Liver (tissue), 9 donors: ENCODE results near the gene MECP2. TPM values are rescaled to one million over a fixed set of nuclear protein-coding genes. Genes with fewer than 3 reads are reported as not detected.

Experiments used
- DNase-seq: peaks from one replicate; pipeline ENCODE4 v3.0.0-alpha.2; 2017; ENCODE audit warnings: low spot score
- H3K27ac ChIP-seq, 2 donors: one replicate each; pipeline ENCODE4 v1.7.0; 2013; ENCODE audit warnings: inconsistent platforms in 2 of 2, low read length in 2 of 2, control low read depth in 1 of 2, low read depth in 1 of 2, mild to moderate bottlenecking in 1 of 2
- H3K27me3 ChIP-seq, 4 donors: one replicate each; pipeline versions ENCODE4 v1.6.1 to v1.7.0; 2013; ENCODE audit warnings: low read length in 3 of 4, inconsistent platforms in 1 of 4, mild to moderate bottlenecking in 1 of 4, moderate library complexity in 1 of 4; ENCODE audit not compliant: control insufficient read depth in 4 of 4, insufficient read depth in 4 of 4
- H3K36me3 ChIP-seq, 4 donors: one replicate each; pipeline versions ENCODE4 v1.6.1 to v1.7.0; 2013; ENCODE audit warnings: low read length in 3 of 4, mild to moderate bottlenecking in 3 of 4, low read depth in 1 of 4, moderate library complexity in 1 of 4; ENCODE audit not compliant: control insufficient read depth in 4 of 4, insufficient read depth in 3 of 4
- H3K4me1 ChIP-seq, 4 donors: one replicate each; pipeline versions ENCODE4 v1.6.1 to v1.7.0; 2013; ENCODE audit warnings: low read length in 3 of 4, mild to moderate bottlenecking in 3 of 4, moderate library complexity in 1 of 4; ENCODE audit not compliant: control insufficient read depth in 4 of 4, insufficient read depth in 4 of 4
- H3K4me3 ChIP-seq, 3 donors: one replicate each; pipeline versions ENCODE4 v1.6.1 to v1.7.0; 2013; ENCODE audit warnings: low read length in 3 of 3, control low read depth in 1 of 3, low read depth in 1 of 3, mild to moderate bottlenecking in 1 of 3
- H3K9ac ChIP-seq, 2 donors: one replicate each; pipeline ENCODE4 v1.7.0; 2013; ENCODE audit warnings: low read length in 2 of 2, mild to moderate bottlenecking in 2 of 2, moderate library complexity in 2 of 2, control low read depth in 1 of 2, low read depth in 1 of 2
- H3K9me3 ChIP-seq, 4 donors: one replicate each; pipeline versions ENCODE4 v1.6.1 to v1.7.0; 2013; ENCODE audit warnings: low read length in 3 of 4; ENCODE audit not compliant: control insufficient read depth in 4 of 4
- ATF3 ChIP-seq: IDR thresholded peaks from 2 replicates; pipeline ENCODE4 v1.6.1; 2016; ENCODE audit warnings: antibody characterized with exemption
- FOXA1 ChIP-seq: IDR thresholded peaks from 2 replicates; pipeline ENCODE4 v1.6.1; 2016; ENCODE audit warnings: antibody characterized with exemption
- FOXA2 ChIP-seq: IDR thresholded peaks from 2 replicates; pipeline ENCODE4 v1.6.1; 2016; ENCODE audit warnings: antibody characterized with exemption
- GABPA ChIP-seq, 2 donors: IDR thresholded peaks in 1 of 2; conservative IDR thresholded peaks in 1 of 2; 2 replicates each; pipeline ENCODE4 v1.6.1; 2016; ENCODE audit warnings: antibody characterized with exemption in 2 of 2, mild to moderate bottlenecking in 1 of 2, moderate library complexity in 1 of 2
- HNF4A ChIP-seq, 2 donors: conservative IDR thresholded peaks; 2 replicates each; pipeline ENCODE4 v1.6.1; 2016; ENCODE audit warnings: antibody characterized with exemption in 2 of 2, mild to moderate bottlenecking in 2 of 2
- HNF4G ChIP-seq: IDR thresholded peaks from 2 replicates; pipeline ENCODE4 v1.6.1; 2016; ENCODE audit warnings: antibody characterized with exemption
- JUND ChIP-seq, 2 donors: IDR thresholded peaks; 2 replicates each; pipeline ENCODE4 v1.6.1; 2016; ENCODE audit warnings: antibody characterized with exemption in 2 of 2
- MAX ChIP-seq: IDR thresholded peaks from 2 replicates; pipeline ENCODE4 v1.6.1; 2016; ENCODE audit warnings: antibody characterized with exemption
- RAD21 ChIP-seq, 2 donors: IDR thresholded peaks; 2 replicates each; pipeline ENCODE4 v1.6.1; 2016; ENCODE audit warnings: antibody characterized with exemption in 2 of 2, mild to moderate bottlenecking in 2 of 2
- REST ChIP-seq: IDR thresholded peaks from 2 replicates; pipeline ENCODE4 v1.6.1; 2016; ENCODE audit warnings: antibody characterized with exemption, mild to moderate bottlenecking
- RXRA ChIP-seq, 2 donors: IDR thresholded peaks; 2 replicates each; pipeline ENCODE4 v1.6.1; 2017 to 2018; ENCODE audit warnings: antibody characterized with exemption in 2 of 2, mild to moderate bottlenecking in 1 of 2
- SP1 ChIP-seq: IDR thresholded peaks from 2 replicates; pipeline ENCODE4 v1.6.1; 2018; ENCODE audit warnings: antibody characterized with exemption, mild to moderate bottlenecking
- TAF1 ChIP-seq: conservative IDR thresholded peaks from 2 replicates; pipeline ENCODE4 v1.6.1; 2016; ENCODE audit warnings: antibody characterized with exemption, mild to moderate bottlenecking
- YY1 ChIP-seq: IDR thresholded peaks from 2 replicates; pipeline ENCODE4 v1.6.1; 2016; ENCODE audit warnings: antibody characterized with exemption, mild to moderate bottlenecking
- ZBTB33 ChIP-seq: IDR thresholded peaks from 2 replicates; pipeline ENCODE4 v1.6.1; 2016; ENCODE audit warnings: antibody characterized with exemption
- WGBS: extraction: QIAGEN DNeasy Blood & Tissue Kit; methylation state at CpG from one replicate; pipeline ENCODE4 v1.1.7; 2013; 5-methylcytosine and 5-hydroxymethylcytosine counted together
- polyA plus RNA-seq, 2 donors: library from polyadenylated mRNA; stranded (reverse) in 1 of 2; unstranded in 1 of 2; fragments of 200-250 nt in 1 of 2; fragments of >200 nt in 1 of 2; fragmentation: Nextera tagmentation in 1 of 2; extraction: Ambion mirVana in 1 of 2; gene quantifications; one replicate each; pipeline versions ENCODE4 v1.2.1 to v1.2.3, GENCODE V29; 2013 to 2015
- total RNA-seq, 2 donors: library from RNA; depleted of rRNA; stranded (reverse); fragments of >200 nt; gene quantifications; one replicate each; pipeline ENCODE4 v1.2.3, GENCODE V29; 2014
- donor health status: healthy.
- donor health status: healthy.
- donor health status: healthy.
- donor health status: healthy.
- donor health status: healthy.

The MECP2 gene
- total and polyA plus RNA-seq, 4 donors = 6.9 to 22.0 (median 10.0) TPM

- no peak for TF ChIP-seq ZBTB33
- no peak for TF ChIP-seq RXRA (IDR thresholded peaks at IDR 0.05)
- TF ChIP-seq TAF1 = no peak
- TF ChIP-seq FOXA1 = no peak
Observed at GRCh38 chrX:153993978-153994377, 103.5 kb downstream of the MECP2 start (continued).

GRCh38 chrX:153993079-153993478 lies 104.4 kb downstream of the MECP2 start:
- H3K27ac ChIP-seq = no peak overlapping the region
- H3K9me3 ChIP-seq = no peaks in the 10 kb centered on the region
- TF ChIP-seq REST (no peak), MAX (no peak), SP1 (no peak), ATF3 (no peak), HNF4A (conservative IDR thresholded peaks at IDR 0.05) (no peak), ZBTB33 (no peak), TAF1 (no peak), HNF4G (no peak), RAD21 (IDR thresholded peaks at IDR 0.05) (no peak), JUND (IDR thresholded peaks at IDR 0.05) (no peak), YY1 (no peak), FOXA2 (no peak), RXRA (IDR thresholded peaks at IDR 0.05) (no peak)
- 91% methylated on average over 12 of the region's 12 CpGs for WGBS
- no peak overlapping the region for H3K4me3 ChIP-seq
- no peak for DNase-seq
- H3K4me1 ChIP-seq = no peaks in the 10 kb centered on the region
- H3K36me3 ChIP-seq = no peaks in the 10 kb centered on the region
- no peaks in the 10 kb centered on the region for H3K27me3 ChIP-seq
- H3K9ac ChIP-seq = no peak overlapping the region

- WGBS = 86% methylated on average over 8 of the region's 8 CpGs
- H3K9me3 ChIP-seq = no peaks in the 10 kb centered on the region
- H3K9ac ChIP-seq = no peak overlapping the region
- no peaks in the 10 kb centered on the region for H3K36me3 ChIP-seq
- no peaks in the 10 kb centered on the region for H3K27me3 ChIP-seq
- no peak for DNase-seq
- no peaks in the 10 kb centered on the region for H3K4me1 ChIP-seq
- H3K27ac ChIP-seq = no peak overlapping the region
- no peak overlapping the region for H3K4me3 ChIP-seq
- no peak for TF ChIP-seq REST
- TF ChIP-seq ZBTB33 = no peak
- no peak for TF ChIP-seq RXRA (IDR thresholded peaks at IDR 0.05)
- TF ChIP-seq GABPA (IDR thresholded peaks at IDR 0.05 in 1 of 2, conservative IDR thresholded peaks at IDR 0.05 in 1 of 2) = no peak
- no peak for TF ChIP-seq YY1
- no peak for TF ChIP-seq HNF4G
- TF ChIP-seq JUND (IDR thresholded peaks at IDR 0.05) = no peak
- no peak for TF ChIP-seq FOXA2
- TF ChIP-seq RAD21 (IDR thresholded peaks at IDR 0.05) = no peak
Observed at GRCh38 chrX:153992180-153992579, 105.3 kb downstream of the MECP2 start.
